DND-41 (cell line): ENCODE measurements around the gene CASKIN2.

Experiments
- ATAC-seq: fragments of 200-7000 bp; cut with Tn5 transposase; 3 replicates; pipeline ENCODE4 v1.9.1; 2021; ENCODE audit warnings: low read depth; ENCODE audit not compliant: insufficient read depth
- DNase-seq: peaks from one replicate; pipeline ENCODE4 v3.0.0-alpha.2; 2020
- H2AFZ ChIP-seq: 2 replicates; pipeline ENCODE4 v1.6.0; 2012; ENCODE audit warnings: low read depth, low read length
- H3K27ac ChIP-seq: 2 replicates; pipeline ENCODE4 v1.5.1; 2012; ENCODE audit warnings: low read length, inconsistent platforms
- H3K27me3 ChIP-seq: fragments of 200-600 bp; sonication (generic); 2 replicates; pipeline ENCODE4 v1.6.0; 2012; ENCODE audit warnings: low read length, mild to moderate bottlenecking, inconsistent platforms; ENCODE audit not compliant: insufficient read depth, poor library complexity
- H3K36me3 ChIP-seq: 2 replicates; pipeline ENCODE4 v1.5.1; 2012; ENCODE audit warnings: low read length, inconsistent platforms; ENCODE audit not compliant: insufficient read depth
- H3K4me1 ChIP-seq: 2 replicates; pipeline ENCODE4 v1.5.1; 2012; ENCODE audit warnings: mild to moderate bottlenecking, low read length; ENCODE audit not compliant: insufficient read depth
- H3K4me2 ChIP-seq: 2 replicates; pipeline ENCODE4 v1.6.0; 2012; ENCODE audit warnings: mild to moderate bottlenecking, moderate library complexity, low read length, inconsistent platforms; ENCODE audit not compliant: insufficient read depth
- H3K4me3 ChIP-seq, 2 experiments: fragments of 200-600 bp in 1 of 2; shearing (Covaris generic) in 1 of 2; 2 replicates each; pipeline ENCODE4 v1.5.1; 2012 to 2016; ENCODE audit warnings: inconsistent platforms in 2 of 2, low read length in 2 of 2, mild to moderate bottlenecking in 2 of 2, low read depth in 1 of 2, moderate library complexity in 1 of 2
- H3K79me2 ChIP-seq: 2 replicates; pipeline ENCODE4 v1.6.0; 2012; ENCODE audit warnings: low read length, inconsistent platforms; ENCODE audit not compliant: insufficient read depth
- H3K9ac ChIP-seq: 2 replicates; pipeline ENCODE4 v1.6.0; 2012; ENCODE audit warnings: low read depth, mild to moderate bottlenecking, inconsistent platforms, low read length, moderate library complexity
- H3K9me3 ChIP-seq: 2 replicates; pipeline ENCODE4 v1.5.1; 2012; ENCODE audit warnings: low read length, moderate library complexity, mild to moderate bottlenecking, inconsistent platforms; ENCODE audit not compliant: insufficient read depth, severe bottlenecking
- H4K20me1 ChIP-seq: 2 replicates; pipeline ENCODE4 v1.6.0; 2012; ENCODE audit warnings: low read length; ENCODE audit not compliant: insufficient read depth
- EZH2 ChIP-seq: IDR thresholded peaks from 3 replicates; pipeline ENCODE4 v1.6.1; 2012; ENCODE audit warnings: borderline replicate concordance, low read depth, mild to moderate bottlenecking, moderate library complexity, low read length, inconsistent platforms; ENCODE audit not compliant: severe bottlenecking
- TF ChIP-seq, protein P1 (sequence below): IDR thresholded peaks from 2 replicates; pipeline ENCODE4 v1.5.1; 2012; ENCODE audit warnings: borderline replicate concordance, low read length, moderate library complexity, mild to moderate bottlenecking; ENCODE audit not compliant: poor library complexity, severe bottlenecking; ENCODE audit errors: extremely low read depth

Gene CASKIN2

DNA sequence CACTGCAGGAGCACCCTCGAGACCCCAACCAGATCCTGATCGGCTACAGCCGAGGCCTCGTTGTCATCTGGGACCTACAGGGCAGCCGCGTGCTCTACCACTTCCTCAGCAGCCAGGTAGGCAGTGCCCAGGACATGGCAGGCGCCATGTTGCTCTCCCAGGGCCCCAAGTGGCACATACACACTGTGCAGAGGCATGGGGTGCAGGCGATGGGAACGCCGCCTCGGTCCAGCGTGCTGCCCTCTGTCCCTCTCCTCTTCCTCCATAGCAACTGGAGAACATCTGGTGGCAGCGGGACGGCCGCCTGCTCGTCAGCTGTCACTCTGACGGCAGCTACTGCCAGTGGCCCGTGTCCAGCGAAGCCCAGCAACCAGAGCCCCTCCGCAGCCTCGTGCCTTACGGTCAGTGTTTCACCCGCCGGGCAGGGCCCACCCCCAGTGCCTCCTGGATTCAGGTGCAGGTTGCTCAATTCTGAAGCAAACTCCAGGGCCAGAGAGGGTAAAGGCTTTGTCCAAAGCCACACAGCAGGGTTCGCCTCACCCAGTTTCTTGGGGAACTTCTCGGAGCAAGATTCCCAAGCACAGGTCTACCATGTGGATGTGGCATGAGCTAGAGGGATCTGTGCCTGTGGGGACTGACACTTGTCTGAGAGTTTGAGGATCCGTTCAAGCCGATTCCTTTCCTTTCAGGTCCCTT is 47.9 kb upstream of the CASKIN2 start:
- Histone ChIP-seq H3K27ac (no peak overlapping the region), H3K4me3 (no peak overlapping the region), H3K9me3 (no peaks in the 10 kb centered on the region), H3K36me3 (no peaks in the 10 kb centered on the region), H3K27me3 (no peaks in the 10 kb centered on the region), H3K79me2 (no peaks in the 10 kb centered on the region), H3K4me1 (no peaks in the 10 kb centered on the region), H4K20me1 (no peaks in the 10 kb centered on the region), H3K4me2 (no peak overlapping the region), H2AFZ (no peak overlapping the region), H3K9ac (no peak overlapping the region)
- DNase-seq = no peak
- TF ChIP-seq EZH2 = no peak
- TF ChIP-seq, protein P1, sequence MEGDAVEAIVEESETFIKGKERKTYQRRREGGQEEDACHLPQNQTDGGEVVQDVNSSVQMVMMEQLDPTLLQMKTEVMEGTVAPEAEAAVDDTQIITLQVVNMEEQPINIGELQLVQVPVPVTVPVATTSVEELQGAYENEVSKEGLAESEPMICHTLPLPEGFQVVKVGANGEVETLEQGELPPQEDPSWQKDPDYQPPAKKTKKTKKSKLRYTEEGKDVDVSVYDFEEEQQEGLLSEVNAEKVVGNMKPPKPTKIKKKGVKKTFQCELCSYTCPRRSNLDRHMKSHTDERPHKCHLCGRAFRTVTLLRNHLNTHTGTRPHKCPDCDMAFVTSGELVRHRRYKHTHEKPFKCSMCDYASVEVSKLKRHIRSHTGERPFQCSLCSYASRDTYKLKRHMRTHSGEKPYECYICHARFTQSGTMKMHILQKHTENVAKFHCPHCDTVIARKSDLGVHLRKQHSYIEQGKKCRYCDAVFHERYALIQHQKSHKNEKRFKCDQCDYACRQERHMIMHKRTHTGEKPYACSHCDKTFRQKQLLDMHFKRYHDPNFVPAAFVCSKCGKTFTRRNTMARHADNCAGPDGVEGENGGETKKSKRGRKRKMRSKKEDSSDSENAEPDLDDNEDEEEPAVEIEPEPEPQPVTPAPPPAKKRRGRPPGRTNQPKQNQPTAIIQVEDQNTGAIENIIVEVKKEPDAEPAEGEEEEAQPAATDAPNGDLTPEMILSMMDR = no peak
- ATAC-seq = no peak

DNA sequence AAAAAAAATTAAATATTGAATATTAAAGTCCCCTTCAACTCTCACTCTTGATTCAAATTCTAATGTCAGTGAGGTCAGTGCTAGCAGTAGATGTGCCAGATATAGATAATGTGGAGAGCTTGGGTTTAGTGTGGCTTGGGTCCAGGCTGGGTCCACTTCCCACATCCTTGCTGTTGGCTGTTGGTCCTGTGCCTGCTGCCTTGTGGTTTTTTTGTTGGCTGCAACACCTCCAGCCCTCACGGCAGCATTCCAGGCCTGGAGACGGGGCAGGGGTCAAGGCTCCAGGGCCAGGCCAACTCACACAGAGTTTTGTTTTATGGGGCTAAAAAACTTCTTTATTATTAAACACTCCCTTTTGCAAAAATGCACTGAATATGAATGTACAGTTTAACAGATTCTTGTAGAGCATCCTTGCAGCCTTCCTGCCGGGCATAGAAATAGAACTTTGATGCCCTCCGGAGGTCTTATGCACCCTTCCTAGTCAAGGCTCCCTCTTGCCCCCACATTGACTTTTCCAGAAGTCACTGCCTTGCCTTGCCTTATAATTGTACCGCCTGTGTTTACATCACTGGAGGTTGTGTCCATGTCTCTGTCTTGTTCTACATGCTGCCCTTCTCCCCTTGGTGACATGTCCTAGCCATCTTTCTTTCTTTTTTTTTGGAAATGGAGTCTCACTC is 46.7 kb upstream of the CASKIN2 start:
- no peaks in the 10 kb centered on the region for H3K27me3 ChIP-seq
- ATAC-seq = no peak
- TF ChIP-seq EZH2 = no peak
- TF ChIP-seq, protein P1 = peak; percentile 13

DNA sequence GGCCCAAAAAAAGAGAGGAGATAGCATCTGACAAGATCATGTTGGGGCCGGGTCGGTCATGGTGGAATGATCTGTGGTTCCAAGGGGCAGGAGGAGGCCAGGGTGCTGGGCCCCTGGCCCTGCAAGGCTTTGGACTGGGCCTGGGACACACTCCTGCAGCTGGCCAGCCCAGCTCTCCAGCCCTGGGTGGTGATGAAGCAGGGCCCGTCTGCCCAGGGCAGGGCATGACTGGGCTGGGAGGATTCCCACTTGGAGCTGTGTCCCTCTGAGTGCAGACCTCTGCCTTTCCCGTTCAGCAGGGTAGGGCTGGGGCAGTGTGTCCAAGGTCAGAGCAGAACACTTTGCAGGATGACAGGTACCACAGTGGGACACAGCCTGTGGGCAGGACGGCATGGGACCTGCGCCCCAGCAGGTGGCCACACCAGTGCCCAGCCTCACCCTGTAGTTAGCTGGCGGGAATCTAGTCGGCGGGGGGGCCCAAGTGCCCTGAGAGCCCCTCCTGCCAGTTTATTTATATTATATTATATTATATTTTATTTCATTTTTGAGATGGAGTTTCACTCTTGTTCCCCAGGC is 44.7 kb upstream of the CASKIN2 start:
- Histone ChIP-seq H4K20me1 (no peaks in the 10 kb centered on the region), H3K36me3 (no peaks in the 10 kb centered on the region), H3K4me1 (no peaks in the 10 kb centered on the region), H3K79me2 (no peaks in the 10 kb centered on the region), H3K9me3 (no peaks in the 10 kb centered on the region), H3K9ac (no peak overlapping the region), H3K4me3 (no peak overlapping the region), H3K27me3 (no peaks in the 10 kb centered on the region), H2AFZ (no peak overlapping the region), H3K27ac (no peak overlapping the region), H3K4me2 (no peak overlapping the region)
- no peak for DNase-seq
- TF ChIP-seq, protein P1 = no peak
- no peak for TF ChIP-seq EZH2
- ATAC-seq = no peak

More for the DNA sequence above, 46.7 kb upstream of the CASKIN2 start:
- Histone ChIP-seq H4K20me1 (no peaks in the 10 kb centered on the region), H3K4me3 (no peak overlapping the region), H3K36me3 (no peaks in the 10 kb centered on the region), H3K9me3 (no peaks in the 10 kb centered on the region), H3K4me2 (no peak overlapping the region), H3K4me1 (no peaks in the 10 kb centered on the region), H3K79me2 (no peaks in the 10 kb centered on the region), H3K27ac (no peak overlapping the region), H2AFZ (no peak overlapping the region), H3K9ac (no peak overlapping the region)
- DNase-seq = no peak
